Measurements from ENCODE around the gene HAPLN3. TPM values are rescaled to one million over a fixed set of nuclear protein-coding genes. Genes with fewer than 3 reads are reported as not detected.

HAPLN3 gene
- total and polyA plus RNA-seq, 10 of the 15 experiments (the other 5 are each of a cell fraction or from before 2014, with no cell fraction given) = 0.20 to 5.0 (median 1.4) TPM; not detected in 1

- POLR2A ChIA-PET = interaction anchor here (0.6 kb wide), 1 partner anchor 262 kb away, joined by 3 read pairs; no protein-coding TSS in a partner anchor
- DNase-seq (ENCODE audit: low read depth, low spot score) = no peak
- TF ChIP-seq SREBF1 (IDR thresholded peaks at IDR 0.05; ENCODE audit: low read length) (no peak), E2F8 (IDR thresholded peaks at IDR 0.05; ENCODE audit: low read depth, partially characterized antibody) (no peak), GABPA (IDR thresholded peaks at IDR 0.05; ENCODE audit: low read depth) (no peak), IRF4 (IDR thresholded peaks at IDR 0.05; ENCODE audit: low read depth, low read length) (no peak), SKIL (IDR thresholded peaks at IDR 0.05; ENCODE audit: low read depth, poor library complexity, severe bottlenecking) (no peak), NR2C1 (IDR thresholded peaks at IDR 0.05) (no peak), ZSCAN29 (IDR thresholded peaks at IDR 0.05) (no peak), EGR1 (IDR thresholded peaks at IDR 0.05; ENCODE audit: borderline replicate concordance in 1 of 2, low read depth in 2 of 2, low read length in 2 of 2) (no peak), NKRF (conservative IDR thresholded peaks at IDR 0.05) (no peak), ZBTB11 (CRISPR knock-in tag; IDR thresholded peaks at IDR 0.05) (no peak)
These were observed 22.4 kb upstream of the HAPLN3 start for GRCh38 chr15:88917760-88918159.

More at GRCh38 chr15:88917760-88918159, 22.4 kb upstream of the HAPLN3 start:
- H3K9ac ChIP-seq (ENCODE audit: control insufficient read depth, insufficient read depth, low read length) = no peak overlapping the region
- FAIRE-seq (no peak), ATAC-seq (no peak)
- no peak overlapping the region for H2AFZ ChIP-seq (ENCODE audit: control insufficient read depth, low read depth, low read length)
- peaks cover 8% of the 10 kb centered on the region for H3K4me1 ChIP-seq (ENCODE audit: control insufficient read depth, insufficient read depth, low read length)
- no peaks in the 10 kb centered on the region for H4K20me1 ChIP-seq (ENCODE audit: control insufficient read depth, insufficient read depth)
- SMC1A ChIA-PET (ENCODE audit: uncharacterized antibody, unreplicated experiment) = no interaction called here
- no peak overlapping the region for H3K4me3 ChIP-seq
- in situ Hi-C loops (cut with MboI) (no loop called here), intact Hi-C loops (cut with micrococcal nuclease; ENCODE audit: unreplicated experiment) (loop anchor here (1.0 to 5.0 kb wide), 2 partner anchors 35 to 65 kb away; no protein-coding TSS in a partner anchor)
- no peaks in the 10 kb centered on the region for H3K79me2 ChIP-seq (ENCODE audit: control insufficient read depth, insufficient read depth, low read length)
- H3K4me2 ChIP-seq (ENCODE audit: control insufficient read depth, insufficient read depth) = no peak overlapping the region
- RAD21 ChIA-PET (ENCODE audit: unreplicated experiment) = no interaction called here
- no peaks in the 10 kb centered on the region for H3K36me3 ChIP-seq (ENCODE audit: control insufficient read depth in 2 of 2, insufficient read depth in 2 of 2, low read length in 1 of 2)
- no peaks in the 10 kb centered on the region for H3K9me3 ChIP-seq (replicated peaks; ENCODE audit: control insufficient read depth, insufficient read depth, low read length)
- BruUV-seq (replicated peaks) = no TSS peak
- CTCF ChIA-PET = interaction anchor here (0.6 kb wide), 1 partner anchor 174 kb away, joined by 3 read pairs; no protein-coding TSS in a partner anchor
- no peak overlapping the region for H3K27ac ChIP-seq (ENCODE audit: control insufficient read depth, insufficient read depth)
- H3K27me3 ChIP-seq (replicated peaks in 1 of 2; ENCODE audit: control insufficient read depth in 2 of 2, insufficient read depth in 2 of 2, low read length in 1 of 2) = peaks cover 0 to 2% of the 10 kb centered on the region in 2 experiments; a peak in 1 of 4 replicates
- 34% methylated on average over 5 of the region's 5 CpGs for WGBS (ENCODE audit: insufficient coverage, insufficient replicate concordance, low lambda C conversion rate, missing lambda C conversion rate)
